ENCODE data around the gene MOB3A. TPM values are rescaled to one million over a fixed set of nuclear protein-coding genes. Genes with fewer than 3 reads are reported as not detected.
"Not testable (repeated sequence)": the region's sequence is repeated elsewhere in the genome, so short reads cannot be mapped to it uniquely, and the experiment has no call there.

Gene MOB3A
- total RNA-seq, 2 experiments from 2014 or later, result 147 to 153 TPM

DNA sequence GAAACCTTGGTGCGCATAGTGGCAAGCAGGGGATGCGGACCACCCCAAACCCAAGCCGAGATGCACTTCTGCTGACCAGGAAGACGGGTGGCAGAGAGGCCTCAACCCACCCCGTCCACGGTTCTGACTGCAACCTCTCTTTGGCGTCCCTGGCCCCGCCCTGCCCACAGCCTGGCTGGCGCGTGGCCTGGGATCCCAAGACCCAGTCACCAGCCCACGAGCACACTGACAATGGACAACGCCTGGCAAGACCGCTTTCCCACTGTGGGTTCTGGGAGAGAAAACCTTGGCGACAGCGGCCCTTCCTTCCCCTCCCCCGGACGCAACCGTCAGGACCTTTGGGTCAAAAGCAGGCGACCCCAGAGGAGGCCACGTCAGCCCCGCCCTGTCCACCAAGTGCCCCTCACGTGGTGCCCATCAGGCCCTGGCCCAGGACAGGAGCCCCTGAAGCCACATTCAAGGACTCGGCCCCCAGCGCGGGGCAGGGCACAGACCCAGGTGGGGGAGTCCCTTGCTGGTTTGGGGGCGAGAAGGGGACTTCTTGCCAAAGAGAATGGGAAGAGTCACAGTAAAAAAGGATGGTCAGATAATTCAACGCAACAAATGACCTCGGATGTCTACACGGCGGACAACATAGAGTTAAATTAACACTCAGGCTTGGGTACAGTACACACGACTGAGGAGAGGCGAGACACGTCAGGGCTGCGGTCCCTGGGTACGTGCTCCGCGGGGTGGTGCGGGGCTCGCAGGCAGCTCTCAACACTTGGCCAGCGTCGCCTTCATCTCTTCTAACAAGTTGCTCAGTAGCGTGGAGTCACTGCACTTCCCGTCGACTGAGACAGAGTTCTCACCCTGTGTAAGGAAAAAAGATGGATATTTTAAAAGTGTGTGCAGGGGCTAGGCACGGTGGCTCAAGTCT is 5.5 kb upstream of the MOB3A start:
- no peaks in the 10 kb centered on the region for H3K27me3 Mint-ChIP-seq
- no peak overlapping the region for H3K4me3 Mint-ChIP-seq
- peaks cover 33% of the 10 kb centered on the region for H3K36me3 Mint-ChIP-seq
- peaks cover 7% of the 10 kb centered on the region for H3K4me1 Mint-ChIP-seq
- no peak for DNase-seq
- peaks cover 11% of the 10 kb centered on the region for H3K9me3 Mint-ChIP-seq
- peak overlapping the region; percentile 72 for H3K27ac Mint-ChIP-seq

GRCh38 chr19:2100719-2101061 is 4.6 kb upstream of the MOB3A start:
- peaks cover 11% of the 10 kb centered on the region for H3K9me3 Mint-ChIP-seq
- no peak overlapping the region for H3K27ac Mint-ChIP-seq
- H3K4me1 Mint-ChIP-seq, result peaks cover 8% of the 10 kb centered on the region
- H3K4me3 Mint-ChIP-seq, result no peak overlapping the region
- DNase-seq, result no peak
- peaks cover 26% of the 10 kb centered on the region for H3K36me3 Mint-ChIP-seq
- no peaks in the 10 kb centered on the region for H3K27me3 Mint-ChIP-seq

DNA sequence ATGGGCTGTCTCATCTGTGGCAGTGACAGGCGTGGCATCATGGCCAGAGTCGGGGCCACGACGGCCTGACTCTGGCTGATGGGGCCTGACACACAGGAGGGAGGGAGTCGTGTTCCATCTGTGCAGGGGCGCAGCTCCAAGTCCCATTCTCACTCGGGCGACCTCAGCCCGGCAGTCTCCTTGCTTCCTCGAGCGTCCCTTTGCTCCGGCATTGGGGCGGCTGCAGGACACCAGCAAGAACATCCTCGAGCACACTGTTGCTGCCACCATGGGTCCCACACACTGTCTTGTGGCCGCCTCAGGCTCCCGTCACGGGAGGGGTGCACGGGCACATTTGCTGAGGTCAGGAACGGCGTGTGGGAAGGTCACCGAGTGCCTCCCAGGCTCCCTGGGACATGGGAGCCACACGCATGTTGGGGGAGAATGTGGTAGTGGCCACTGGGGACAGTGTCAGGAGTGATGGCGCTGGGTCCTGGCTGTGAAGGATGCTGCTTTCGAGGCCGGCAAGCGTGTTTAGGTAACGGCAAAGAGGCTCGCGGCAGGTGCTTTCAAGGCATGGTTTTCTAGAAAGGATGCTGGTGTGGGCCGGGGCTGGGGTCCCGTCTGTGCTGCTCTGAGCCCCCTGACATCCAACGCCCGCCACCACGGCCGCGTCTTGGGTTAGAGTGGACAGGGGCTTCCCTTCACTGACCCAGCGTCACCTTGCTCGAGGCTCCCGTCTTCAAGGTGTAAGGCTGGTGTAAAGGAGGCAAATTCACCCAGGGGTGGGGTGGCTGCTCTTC is 4.0 kb upstream of the MOB3A start:
- Mint-ChIP-seq H3K27me3 (no peaks in the 10 kb centered on the region), H3K27ac (no peak overlapping the region), H3K36me3 (peaks cover 23% of the 10 kb centered on the region), H3K4me3 (no peak overlapping the region), H3K9me3 (peaks cover 9% of the 10 kb centered on the region), H3K4me1 (peaks cover 11% of the 10 kb centered on the region)
- no peak for DNase-seq

- peaks cover 19% of the 10 kb centered on the region for H3K4me1 Mint-ChIP-seq
- no peaks in the 10 kb centered on the region for H3K27me3 Mint-ChIP-seq
- DNase-seq, result no peak
- peaks cover 3% of the 10 kb centered on the region for H3K9me3 Mint-ChIP-seq
- no peak overlapping the region for H3K4me3 Mint-ChIP-seq
- H3K27ac Mint-ChIP-seq, result no peak overlapping the region
- peaks cover 23% of the 10 kb centered on the region for H3K36me3 Mint-ChIP-seq
Measured at GRCh38 chr19:2099054-2099501, 3.0 kb upstream of the MOB3A start.

DNA sequence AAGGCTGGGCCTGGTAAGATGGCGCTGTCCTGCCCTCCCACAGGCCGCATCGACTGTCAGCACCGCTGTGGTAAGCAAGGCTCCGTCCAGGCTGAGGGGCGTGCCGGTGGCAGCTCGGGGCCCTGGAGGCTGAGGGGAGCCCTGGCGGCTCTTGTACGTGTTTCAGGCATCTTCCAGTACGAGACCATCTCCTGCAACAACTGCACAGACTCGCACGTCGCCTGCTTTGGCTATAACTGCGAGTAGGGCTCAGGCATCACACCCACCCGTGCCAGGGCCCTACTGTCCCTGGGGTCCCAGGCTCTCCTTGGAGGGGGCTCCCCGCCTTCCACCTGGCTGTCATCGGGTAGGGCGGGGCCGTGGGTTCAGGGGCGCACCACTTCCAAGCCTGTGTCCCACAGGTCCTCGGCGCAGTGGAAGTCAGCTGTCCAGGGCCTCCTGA is 1.8 kb upstream of the MOB3A start:
- Mint-ChIP-seq H3K27ac (peak overlapping the region; percentile 84), H3K36me3 (peaks cover 24% of the 10 kb centered on the region), H3K4me1 (peaks cover 28% of the 10 kb centered on the region), H3K4me3 (no peak overlapping the region), H3K27me3 (no peaks in the 10 kb centered on the region), H3K9me3 (no peaks in the 10 kb centered on the region)
- no peak for DNase-seq

GRCh38 chr19:2097203-2097885 is 1.2 kb upstream of the MOB3A start:
- peak overlapping the region; percentile 83 for H3K4me3 Mint-ChIP-seq
- H3K27ac Mint-ChIP-seq, result peak overlapping the region; percentile 84
- H3K9me3 Mint-ChIP-seq, result no peaks in the 10 kb centered on the region
- H3K4me1 Mint-ChIP-seq, result peaks cover 30% of the 10 kb centered on the region
- peak; percentile 77 for DNase-seq
- no peaks in the 10 kb centered on the region for H3K27me3 Mint-ChIP-seq
- peaks cover 26% of the 10 kb centered on the region for H3K36me3 Mint-ChIP-seq

DNA sequence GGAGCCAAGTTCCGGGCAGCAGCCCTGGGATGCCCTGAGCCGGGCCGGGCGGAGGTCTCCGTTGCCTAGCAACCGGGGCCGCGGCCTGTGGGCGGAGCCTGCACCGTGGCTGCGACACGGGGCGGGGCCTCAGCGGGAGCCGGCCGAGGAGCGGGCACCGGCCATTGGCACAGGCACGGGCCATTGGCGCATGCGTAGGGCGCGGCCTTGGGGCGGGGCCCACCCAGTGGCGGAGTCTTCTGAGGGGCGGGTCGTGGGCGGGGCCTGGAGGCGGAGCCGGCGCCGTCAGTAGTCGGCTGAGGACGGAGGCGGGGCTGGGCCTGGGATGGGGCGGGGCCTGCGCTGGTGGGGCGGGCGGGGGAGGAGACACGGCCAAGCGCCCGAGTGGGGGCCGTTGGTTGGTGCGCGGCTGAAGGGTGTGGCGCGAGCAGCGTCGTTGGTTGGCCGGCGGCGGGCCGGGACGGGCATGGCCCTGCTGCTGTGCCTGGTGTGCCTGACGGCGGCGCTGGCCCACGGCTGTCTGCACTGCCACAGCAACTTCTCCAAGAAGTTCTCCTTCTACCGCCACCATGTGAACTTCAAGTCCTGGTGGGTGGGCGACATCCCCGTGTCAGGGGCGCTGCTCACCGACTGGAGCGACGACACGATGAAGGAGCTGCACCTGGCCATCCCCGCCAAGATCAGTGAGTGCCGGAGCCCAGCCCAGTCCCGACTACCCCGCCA is 515 bp upstream of the MOB3A start, which contains the start of gene IZUMO4:
TSS of gene IZUMO4 (plus strand) at position 436 of the 723 bp plus-strand sequence. CDS start at position 467, 31 bp downstream.
- H3K36me3 Mint-ChIP-seq, result peaks cover 24% of the 10 kb centered on the region
- peak; percentile 100 for DNase-seq
- H3K9me3 Mint-ChIP-seq, result no peaks in the 10 kb centered on the region
- H3K4me3 Mint-ChIP-seq, result peak within 1 kb of the TSS; percentile 99
- H3K27ac Mint-ChIP-seq, result peak within 1 kb of the TSS; percentile 90
- H3K27me3 Mint-ChIP-seq, result no peaks in the 10 kb centered on the region
- peaks cover 34% of the 10 kb centered on the region for H3K4me1 Mint-ChIP-seq

GRCh38 chr19:2091926-2092525 is 4.1 kb downstream of the MOB3A start:
- H3K4me3 Mint-ChIP-seq, DNase-seq, H3K27ac Mint-ChIP-seq, H3K9me3 Mint-ChIP-seq, H3K27me3 Mint-ChIP-seq: not testable (repeated sequence)
- Mint-ChIP-seq H3K4me1 (peaks cover 67% of the 10 kb centered on the region), H3K36me3 (peaks cover 46% of the 10 kb centered on the region)

GRCh38 chr19:2089727-2090053 is 6.4 kb downstream of the MOB3A start:
- no peaks in the 10 kb centered on the region for H3K9me3 Mint-ChIP-seq
- peaks cover 74% of the 10 kb centered on the region for H3K4me1 Mint-ChIP-seq
- H3K27me3 Mint-ChIP-seq, result no peaks in the 10 kb centered on the region
- H3K4me3 Mint-ChIP-seq, result peak overlapping the region; percentile 62
- DNase-seq, result no peak
- peak overlapping the region; percentile 86 for H3K27ac Mint-ChIP-seq
- peaks cover 51% of the 10 kb centered on the region for H3K36me3 Mint-ChIP-seq

DNA sequence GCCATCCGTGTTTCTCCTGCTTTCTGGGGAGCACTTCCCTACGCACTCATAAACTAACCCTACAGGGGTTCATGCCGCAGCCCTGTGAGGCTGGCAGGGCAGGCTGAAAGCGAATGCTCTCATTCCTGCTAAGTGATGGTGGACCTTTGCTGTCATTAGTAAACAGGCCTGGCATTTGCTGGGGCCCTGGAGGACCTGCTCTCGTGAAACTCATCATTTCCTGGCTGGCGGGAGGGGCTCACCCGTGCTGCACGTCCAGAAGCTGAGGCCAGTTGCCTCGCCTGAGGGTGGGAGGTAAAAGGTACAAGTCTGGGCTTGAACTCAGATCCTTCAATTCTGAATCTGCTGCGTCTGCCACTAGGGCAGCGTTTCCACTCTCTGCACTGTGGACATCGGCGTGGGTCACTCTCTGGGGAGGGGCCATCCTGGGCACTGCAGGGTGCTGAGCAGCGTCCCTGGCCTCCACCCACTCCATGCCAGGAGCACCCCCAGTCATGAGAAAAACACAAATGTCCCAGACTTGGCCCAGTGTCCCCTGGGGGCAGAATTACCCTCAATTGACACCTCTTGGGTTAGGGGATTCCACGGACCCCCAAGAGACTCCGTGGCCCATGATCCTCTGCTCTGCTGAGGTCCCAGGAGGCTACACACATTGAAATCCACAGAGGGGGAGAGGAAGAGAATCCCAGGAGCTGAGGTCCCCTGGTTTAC is 7.0 kb downstream of the MOB3A start:
- no peaks in the 10 kb centered on the region for H3K27me3 Mint-ChIP-seq
- H3K4me3 Mint-ChIP-seq, result peak overlapping the region; percentile 62
- H3K27ac Mint-ChIP-seq, result peak overlapping the region; percentile 86
- peaks cover 69% of the 10 kb centered on the region for H3K4me1 Mint-ChIP-seq
- peak; percentile 55 for DNase-seq
- no peaks in the 10 kb centered on the region for H3K9me3 Mint-ChIP-seq
- peaks cover 51% of the 10 kb centered on the region for H3K36me3 Mint-ChIP-seq

GRCh38 chr19:2087621-2088100 is 8.5 kb downstream of the MOB3A start:
- H3K27me3 Mint-ChIP-seq, result no peaks in the 10 kb centered on the region
- peak overlapping the region; percentile 58 for H3K4me3 Mint-ChIP-seq
- no peaks in the 10 kb centered on the region for H3K9me3 Mint-ChIP-seq
- H3K4me1 Mint-ChIP-seq, result peaks cover 61% of the 10 kb centered on the region
- DNase-seq, result peak; percentile 47
- peaks cover 57% of the 10 kb centered on the region for H3K36me3 Mint-ChIP-seq
- peak overlapping the region; percentile 87 for H3K27ac Mint-ChIP-seq

GRCh38 chr19:2086695-2087620 is 9.2 kb downstream of the MOB3A start:
- peaks cover 57% of the 10 kb centered on the region for H3K4me1 Mint-ChIP-seq
- not testable (repeated sequence) for H3K27me3 Mint-ChIP-seq, H3K9me3 Mint-ChIP-seq
- peaks cover 62% of the 10 kb centered on the region for H3K36me3 Mint-ChIP-seq
- peak overlapping the region; percentile 87 for H3K27ac Mint-ChIP-seq
- H3K4me3 Mint-ChIP-seq, result peak overlapping the region; percentile 58
- DNase-seq, result peak; percentile 52
